Heart left ventricle (tissue), 16 donors: ENCODE data around the gene RSRP1. TPM values are rescaled to one million over a fixed set of nuclear protein-coding genes. Genes with fewer than 3 reads are reported as not detected.
"Not testable (repeated sequence)": the region's sequence is repeated elsewhere in the genome, so short reads cannot be mapped to it uniquely, and the experiment has no call there.

Experiments
- ATAC-seq, 4 donors: fragments of 200-7000 bp; cut with Tn5 transposase; one replicate each; pipeline ENCODE4 v1.9.1; 2020 to 2022; ENCODE audit warnings: moderate library complexity in 4 of 4, mild to moderate bottlenecking in 3 of 4, moderate number of reproducible peaks in 1 of 4
- DNase-seq, 5 donors: peaks; one replicate each; pipeline ENCODE4 v3.0.0-alpha.2; 2020
- H3K27ac ChIP-seq, 12 donors: fragments of 200-600 bp; sonication (generic) in 4 of 12; one replicate each; pipeline versions ENCODE4 v1.5.0 to v1.8.0; 2016 to 2022; ENCODE audit warnings: mild to moderate bottlenecking in 2 of 12
- H3K27me3 ChIP-seq, 9 donors: fragments of 200-600 bp; sonication (generic) in 2 of 9; one replicate each; pipeline versions ENCODE4 v1.5.1 to v1.8.0; 2016 to 2022; ENCODE audit warnings: mild to moderate bottlenecking in 3 of 9
- H3K36me3 ChIP-seq, 9 donors: fragments of 200-600 bp; sonication (generic) in 2 of 9; one replicate each; pipeline versions ENCODE4 v1.5.0 to v1.8.0; 2018 to 2022; ENCODE audit warnings: mild to moderate bottlenecking in 2 of 9
- H3K4me1 ChIP-seq, 12 donors: fragments of 200-600 bp; sonication (generic) in 4 of 12; one replicate each; pipeline versions ENCODE4 v1.5.0 to v1.8.0; 2016 to 2022; ENCODE audit warnings: mild to moderate bottlenecking in 3 of 12
- H3K4me3 ChIP-seq, 12 donors: fragments of 200-600 bp; sonication (generic) in 4 of 12; one replicate each; pipeline versions ENCODE4 v1.5.0 to v1.8.0; 2017 to 2022; ENCODE audit warnings: mild to moderate bottlenecking in 9 of 12, moderate library complexity in 4 of 12
- H3K9me3 ChIP-seq, 12 donors: fragments of 200-600 bp; sonication (generic) in 4 of 12; one replicate each; pipeline versions ENCODE4 v1.5.0 to v1.8.0; 2016 to 2022; ENCODE audit warnings: mild to moderate bottlenecking in 1 of 12
- POLR2A ChIP-seq, 2 donors: fragments of 450-650 bp; IDR thresholded peaks; one replicate each; pipeline ENCODE4 v1.6.1; 2017; ENCODE audit warnings: antibody characterized with exemption in 2 of 2, mild to moderate bottlenecking in 2 of 2, moderate library complexity in 2 of 2
- WGBS, 4 donors: extraction: QIAGEN DNeasy Blood & Tissue Kit in 2 of 4; methylation state at CpG; one replicate each; pipeline versions ENCODE4 v1.1.5 to v1.1.7; 2013 to 2018; 5-methylcytosine and 5-hydroxymethylcytosine counted together
- intact Hi-C, 10 donors: fragments of 100-400 bp; cut with DNase I; formaldehyde crosslinking; loops; one replicate each; pipeline versions ENCODE4 v1.11.1 to v1.14.2; 2022
- polyA plus RNA-seq, 2 donors: library from polyadenylated mRNA; stranded (reverse); fragments of 200-250 nt; gene quantifications; one replicate each; pipeline ENCODE4 v1.2.3, GENCODE V29; 2013
- total RNA-seq, 9 donors: library from RNA; depleted of rRNA in 2 of 9; stranded (reverse); fragments of >200 nt in 2 of 9; fragmentation: NEBNext Ultra II Directional in 3 of 9; extraction: Animal tissue kit (Norgen Biotek cat#: 25700) in 3 of 9; gene quantifications; one replicate each; pipeline versions ENCODE4 v1.1.0 to v1.2.4, GENCODE V29; 2016 to 2023
- TF ChIP-seq, protein P1 (sequence below), 12 donors: fragments of 200-600 bp; sonication (generic) in 4 of 12; IDR thresholded peaks; one replicate each; pipeline versions ENCODE4 v1.5.0 to v1.8.0; 2018 to 2022; ENCODE audit warnings: antibody characterized with exemption in 12 of 12, mild to moderate bottlenecking in 5 of 12
- donor health status: ischemic (EF 13 %, LVEDD 7.1; RV severe dilation, severe dysfunction).
- donor health status: healthy with polysubstance abuse.
- donor health status: DM: no; HTN: yes; CAD: no.
- donor health status: DM: no; HTN: no; CAD: no.
- donor health status: ischemic (EF 25% LVEDD 6.9; RV normal size, moderate dysfunction).
- donor health status: ischemic (EF 25% LVEDD 5.7; RV mildly dilated, moderate dysfunction).
- donor health status: healthy.
- donor health status: DM: yes; HTN: yes; CAD: no.
- donor health status: ischemic (EF 35%, LVEDD 5.7; RV mildly dilated, moderate dysfunction).
- donor health status: nonischemic (EF 11% LVEDD 7.7; RV severe dilation, severe dysfunction).
- donor health status: DM: yes; HTN: yes; CAD: no.
- donor health status: PGD.
- donor health status: ischemic (EF 29% LVEDD 5.4; RV normal size, mild dysfunction).
- donor health status: nonischemic (EF 23%, LVEDD 6.1; RV moderate dilation, normal function).

RSRP1 gene
- total and polyA plus RNA-seq, 11 donors: 14.4 to 114 (median 29.4) TPM

DNA sequence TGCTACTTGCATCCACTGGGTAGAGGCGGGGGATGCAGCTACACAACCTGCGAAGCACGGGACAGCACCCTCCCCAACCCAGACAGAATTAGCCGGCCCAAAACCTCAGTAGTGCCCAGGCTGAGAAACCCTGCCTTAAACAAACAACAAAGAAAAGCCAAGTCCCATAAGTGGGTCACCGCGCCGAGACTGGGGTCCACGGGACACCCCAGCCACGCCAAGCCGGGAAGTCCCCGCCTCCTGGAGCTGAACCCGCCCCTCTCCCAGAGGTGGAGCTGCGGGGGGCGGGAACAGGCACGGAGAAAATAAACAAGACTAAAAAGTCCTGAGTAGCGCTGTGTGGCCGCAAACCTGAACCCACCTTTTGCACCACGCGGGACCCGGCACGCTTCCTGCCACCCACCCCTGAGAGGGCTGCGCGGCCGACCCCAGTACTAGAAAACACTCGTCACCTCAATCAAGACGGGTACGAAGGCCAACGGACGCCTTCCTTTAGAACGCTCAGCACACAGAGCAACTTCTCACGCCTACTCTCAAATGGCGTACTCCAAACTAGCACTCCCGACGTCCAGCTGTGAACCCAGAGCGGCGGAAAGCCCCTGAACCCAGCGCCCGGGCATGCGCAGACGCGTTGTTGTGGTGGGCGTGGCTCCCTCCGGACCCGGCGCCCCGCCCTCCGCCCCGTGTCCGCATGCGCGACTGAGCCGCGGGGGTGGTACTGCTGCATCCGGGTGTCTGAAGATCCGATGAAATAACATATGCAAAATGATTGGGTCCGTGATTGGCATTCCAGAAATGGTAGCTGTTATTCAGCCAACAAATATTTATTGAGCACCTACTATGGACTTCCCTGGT, 20.3 kb upstream of the RSRP1 start:
- TF ChIP-seq POLR2A (IDR thresholded peaks at IDR 0.05): peak in 1 of 2 donors; percentile 30
- DNase-seq: peak in 4 of 5 donors; percentile 73 to 94 (median 86)

DNA sequence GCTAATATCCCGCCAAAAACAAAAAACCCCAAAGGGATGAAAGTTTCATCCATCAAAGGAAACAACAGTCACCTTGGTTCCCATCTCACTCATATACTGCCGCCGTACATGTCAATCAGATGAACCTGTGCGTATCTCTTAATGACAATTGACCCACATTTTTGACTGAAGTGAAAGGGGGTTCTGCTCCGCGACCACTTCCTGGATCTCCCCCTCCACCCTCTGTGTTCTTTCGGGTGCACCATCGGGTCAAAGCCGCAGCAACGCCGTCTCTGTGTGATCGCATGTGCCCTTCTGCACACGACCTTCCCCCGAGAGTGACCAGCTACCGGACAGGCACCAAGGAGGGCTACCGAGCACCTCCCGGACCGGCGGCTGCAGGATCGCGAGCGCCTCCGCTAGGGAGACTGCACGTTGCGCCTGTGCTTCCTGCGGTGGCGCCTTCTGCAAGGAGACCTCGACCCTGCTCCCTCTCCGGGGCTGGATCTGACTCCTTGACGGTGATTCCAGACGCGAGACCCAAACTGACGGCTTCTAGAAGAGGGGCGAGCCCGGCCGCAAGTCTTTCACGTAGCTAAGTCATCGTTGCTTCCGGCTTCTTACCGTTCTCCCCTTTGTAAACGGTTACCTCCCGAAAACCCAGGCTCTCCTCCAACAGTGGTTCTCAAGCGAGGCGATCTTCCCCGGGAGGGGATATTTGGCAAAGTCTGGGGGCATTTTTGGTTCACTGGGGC, 19.5 kb upstream of the RSRP1 start:
- intact Hi-C loops, H3K36me3 ChIP-seq, H3K9me3 ChIP-seq, H3K27me3 ChIP-seq: not testable (repeated sequence)
- Histone ChIP-seq H3K4me3 (peak overlapping the region in 8 of 12 donors; percentile 45 to 85 (median 58)), H3K4me1 (peaks cover 0 to 11% (median 0%) of the 10 kb centered on the region in 12 donors), H3K27ac (peak overlapping the region in 4 of 12 donors; percentile 81 to 88 (median 86))
- TF ChIP-seq, protein P1, sequence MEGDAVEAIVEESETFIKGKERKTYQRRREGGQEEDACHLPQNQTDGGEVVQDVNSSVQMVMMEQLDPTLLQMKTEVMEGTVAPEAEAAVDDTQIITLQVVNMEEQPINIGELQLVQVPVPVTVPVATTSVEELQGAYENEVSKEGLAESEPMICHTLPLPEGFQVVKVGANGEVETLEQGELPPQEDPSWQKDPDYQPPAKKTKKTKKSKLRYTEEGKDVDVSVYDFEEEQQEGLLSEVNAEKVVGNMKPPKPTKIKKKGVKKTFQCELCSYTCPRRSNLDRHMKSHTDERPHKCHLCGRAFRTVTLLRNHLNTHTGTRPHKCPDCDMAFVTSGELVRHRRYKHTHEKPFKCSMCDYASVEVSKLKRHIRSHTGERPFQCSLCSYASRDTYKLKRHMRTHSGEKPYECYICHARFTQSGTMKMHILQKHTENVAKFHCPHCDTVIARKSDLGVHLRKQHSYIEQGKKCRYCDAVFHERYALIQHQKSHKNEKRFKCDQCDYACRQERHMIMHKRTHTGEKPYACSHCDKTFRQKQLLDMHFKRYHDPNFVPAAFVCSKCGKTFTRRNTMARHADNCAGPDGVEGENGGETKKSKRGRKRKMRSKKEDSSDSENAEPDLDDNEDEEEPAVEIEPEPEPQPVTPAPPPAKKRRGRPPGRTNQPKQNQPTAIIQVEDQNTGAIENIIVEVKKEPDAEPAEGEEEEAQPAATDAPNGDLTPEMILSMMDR (IDR thresholded peaks at IDR 0.05): peak in 3 of 12 donors; percentile 7 to 23 (median 13)
- WGBS, 4 donors: 1 to 4% (median 2%) methylated on average over 3 to 26 of the region's 45 CpGs
- DNase-seq (peak in 3 of 5 donors; percentile 35 to 73 (median 38)), ATAC-seq (peak; percentile 59 to 66 (median 59))

More for the DNA sequence above, 20.3 kb upstream of the RSRP1 start:
- peak; percentile 97 to 99 (median 98) for ATAC-seq
- peaks cover 0 to 11% (median 0%) of the 10 kb centered on the region in 12 donors for H3K4me1 ChIP-seq
- H3K27me3 ChIP-seq, H3K9me3 ChIP-seq, intact Hi-C loops, H3K36me3 ChIP-seq: not testable (repeated sequence)
- WGBS, 4 donors: 0 to 1% (median 0%) methylated on average over 32 to 40 of the region's 56 CpGs; no CpG with 5 or more reads in 1 of the 4 donors
- H3K4me3 ChIP-seq: peak overlapping the region in 8 of 12 donors; percentile 45 to 85 (median 60)
- H3K27ac ChIP-seq: peak overlapping the region in 9 of 12 donors; percentile 50 to 88 (median 81)

DNA sequence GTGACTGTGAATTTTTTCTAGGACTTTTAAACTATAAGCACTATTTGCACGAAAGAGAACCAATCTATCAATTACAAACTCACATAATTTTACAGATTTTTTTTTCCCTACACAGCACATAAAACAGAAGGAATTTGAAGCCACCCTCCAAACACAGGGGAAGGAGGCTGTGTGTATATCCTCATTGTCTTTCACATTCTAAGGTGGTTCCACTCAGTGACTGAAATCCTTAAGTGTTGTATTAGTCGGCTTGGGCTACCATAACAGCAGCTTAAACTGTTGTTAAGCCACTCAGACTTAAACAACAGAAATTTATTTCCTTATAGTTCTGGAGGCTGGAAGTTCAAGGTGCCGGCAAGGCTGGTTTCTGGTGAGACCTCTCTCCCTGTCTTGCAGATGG, 13.1 kb upstream of the RSRP1 start:
- H3K27me3 ChIP-seq, H3K9me3 ChIP-seq, intact Hi-C loops, H3K4me3 ChIP-seq, H3K36me3 ChIP-seq, ATAC-seq, H3K27ac ChIP-seq, DNase-seq: not testable (repeated sequence)
- WGBS, 4 donors: 80 to 85% (median 82%) methylated on average over 3 of the region's 3 CpGs
- peaks cover 0 to 11% (median 2%) of the 10 kb centered on the region in 12 donors for H3K4me1 ChIP-seq

DNA sequence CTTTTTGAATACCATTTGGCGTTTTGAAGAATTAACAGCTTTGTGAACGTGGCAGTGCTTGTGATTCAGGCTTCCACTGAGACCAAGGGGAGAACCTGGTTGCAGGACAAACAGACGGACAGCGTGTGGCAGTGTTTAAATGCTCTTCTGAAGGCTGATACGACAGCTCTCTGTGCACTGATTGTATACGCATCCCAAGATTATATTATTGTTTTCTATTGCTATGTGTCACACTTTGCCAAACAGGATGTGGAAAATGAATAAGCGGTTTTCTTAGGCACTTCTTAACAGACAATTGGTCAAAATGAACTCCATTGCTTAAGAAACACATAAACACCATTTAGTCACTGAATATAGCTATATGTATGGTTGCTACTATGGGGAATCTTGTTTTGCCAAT, 12.6 kb upstream of the RSRP1 start:
- TF ChIP-seq, protein P1 (IDR thresholded peaks at IDR 0.05): peak in 3 of 12 donors; percentile 9 to 27 (median 9)
- DNase-seq, H3K9me3 ChIP-seq, intact Hi-C loops, H3K36me3 ChIP-seq, H3K27me3 ChIP-seq, H3K27ac ChIP-seq, H3K4me3 ChIP-seq: not testable (repeated sequence)
- H3K4me1 ChIP-seq: peaks cover 0 to 11% (median 2%) of the 10 kb centered on the region in 12 donors
- 47 to 62% (median 50%) methylated on average over 5 to 7 of the region's 7 CpGs for WGBS, 4 donors
- peak in 3 of 4 donors; percentile 28 to 63 (median 42) for ATAC-seq

DNA sequence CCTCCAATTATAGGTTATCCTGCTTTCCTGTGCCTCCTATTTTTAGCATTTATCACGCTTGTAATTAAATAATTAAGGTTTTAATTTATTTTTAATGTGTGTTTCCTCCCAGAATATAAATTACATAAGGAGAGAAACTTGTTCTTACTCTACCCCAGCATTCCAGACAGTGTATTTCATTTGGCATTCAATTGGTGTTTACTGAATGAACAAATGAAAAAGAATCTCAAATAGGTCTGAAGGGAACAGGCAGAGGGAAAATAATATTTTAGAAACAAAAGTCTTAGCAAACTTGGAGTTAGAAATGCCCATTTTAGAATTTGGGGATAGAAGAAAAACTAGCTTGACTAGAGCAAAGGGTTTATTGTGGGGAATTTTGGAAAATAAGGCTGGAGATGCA, 9.9 kb upstream of the RSRP1 start:
- H3K27ac ChIP-seq: no peak overlapping the region
- intact Hi-C loops: no loop called here
- no peak for TF ChIP-seq POLR2A (IDR thresholded peaks at IDR 0.05)
- peaks cover 0 to 11% (median 2%) of the 10 kb centered on the region in 12 donors for H3K4me1 ChIP-seq
- ATAC-seq: no peak
- H3K36me3 ChIP-seq: peaks cover 0 to 1% (median under 1%) of the 10 kb centered on the region in 9 donors
- H3K4me3 ChIP-seq: no peak overlapping the region
- H3K27me3 ChIP-seq: no peaks in the 10 kb centered on the region
- no peak for DNase-seq
- 51 to 64% (median 54%) methylated on average over 1 of the region's 1 CpG for WGBS, 4 donors
- H3K9me3 ChIP-seq: no peaks in the 10 kb centered on the region
